Measurements from ENCODE around the gene ZMIZ1.

Gene ZMIZ1

GRCh38 chr10:79158402-79159097 is 89.8 kb downstream of the ZMIZ1 start:
- Histone ChIP-seq H3K27ac (ENCODE audit: low read depth, low read length) (peak overlapping the region; percentile 99), H3K4me1 (ENCODE audit: control insufficient read depth in 5 of 5, insufficient read depth in 5 of 5, low read length in 5 of 5) (peaks cover 37 to 100% (median 98%) of the 10 kb centered on the region in 5 donors), H3K9ac (ENCODE audit: low read length in 5 of 5) (peak overlapping the region in 4 of 5 donors; percentile 6 to 70 (median 40)), H3K36me3 (ENCODE audit: control insufficient read depth in 5 of 5, insufficient read depth in 5 of 5, low read length in 5 of 5) (peaks cover 0 to 19% (median 14%) of the 10 kb centered on the region in 5 donors), H3K27me3 (ENCODE audit: control insufficient read depth in 5 of 5, insufficient read depth in 4 of 5, low read length in 5 of 5) (no peaks in the 10 kb centered on the region), H3K9me3 (ENCODE audit: control insufficient read depth in 5 of 5, low read length in 5 of 5) (no peaks in the 10 kb centered on the region), H3K4me3 (ENCODE audit: low read depth in 1 of 5, low read length in 5 of 5) (no peak overlapping the region)

DNA sequence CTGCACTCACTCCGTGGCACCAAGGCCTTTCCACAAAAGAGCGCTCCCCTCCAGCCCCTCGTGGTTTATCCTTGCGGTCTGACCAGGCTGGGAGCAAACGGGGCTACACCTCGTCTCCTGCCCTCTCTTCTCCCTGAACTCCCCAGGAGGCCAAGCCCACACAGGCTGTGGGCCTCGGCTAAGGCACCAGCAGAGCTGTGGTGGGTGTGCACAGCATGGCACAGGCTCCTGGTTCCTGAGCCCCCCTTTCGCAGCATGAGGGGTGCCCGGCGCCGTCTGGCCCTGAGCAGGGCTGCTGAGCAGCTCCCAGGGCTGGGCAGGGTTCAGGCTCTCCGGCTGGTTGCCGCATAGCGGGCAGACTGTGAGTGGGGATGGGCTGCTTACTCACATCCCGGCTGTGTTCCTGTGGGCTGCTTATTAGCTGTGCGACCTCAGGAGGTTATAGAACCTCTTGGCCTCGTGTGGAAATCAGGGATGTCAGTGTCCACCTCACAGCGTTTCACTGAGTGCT is 90.4 kb downstream of the ZMIZ1 start:
- peak overlapping the region in 2 of 5 donors; percentile 0 to 32 for H3K4me3 ChIP-seq (ENCODE audit: low read depth in 1 of 5, low read length in 5 of 5)
- H3K36me3 ChIP-seq (ENCODE audit: control insufficient read depth in 5 of 5, insufficient read depth in 5 of 5, low read length in 5 of 5), result peaks cover 0 to 23% (median 14%) of the 10 kb centered on the region in 5 donors
- no peaks in the 10 kb centered on the region for H3K27me3 ChIP-seq (ENCODE audit: control insufficient read depth in 5 of 5, insufficient read depth in 4 of 5, low read length in 5 of 5)
- no peaks in the 10 kb centered on the region for H3K9me3 ChIP-seq (ENCODE audit: control insufficient read depth in 5 of 5, low read length in 5 of 5)
- H3K27ac ChIP-seq (ENCODE audit: low read depth, low read length), result peak overlapping the region; percentile 99
- H3K9ac ChIP-seq (ENCODE audit: low read length in 5 of 5), result peak overlapping the region in 4 of 5 donors; percentile 22 to 70 (median 49)
- peaks cover 37 to 94% (median 92%) of the 10 kb centered on the region in 5 donors for H3K4me1 ChIP-seq (ENCODE audit: control insufficient read depth in 5 of 5, insufficient read depth in 5 of 5, low read length in 5 of 5)

- peaks cover 0 to 26% (median 18%) of the 10 kb centered on the region in 5 donors for H3K36me3 ChIP-seq (ENCODE audit: control insufficient read depth in 5 of 5, insufficient read depth in 5 of 5, low read length in 5 of 5)
- H3K9me3 ChIP-seq (ENCODE audit: control insufficient read depth in 5 of 5, low read length in 5 of 5), result no peaks in the 10 kb centered on the region
These were observed 91.0 kb downstream of the ZMIZ1 start for GRCh38 chr10:79159785-79160184.

GRCh38 chr10:79160191-79160590 is 91.4 kb downstream of the ZMIZ1 start:
- H3K9me3 ChIP-seq (ENCODE audit: control insufficient read depth in 5 of 5, low read length in 5 of 5), result no peaks in the 10 kb centered on the region
- no peaks in the 10 kb centered on the region for H3K27me3 ChIP-seq (ENCODE audit: control insufficient read depth in 5 of 5, insufficient read depth in 4 of 5, low read length in 5 of 5)
- H3K4me1 ChIP-seq (ENCODE audit: control insufficient read depth in 5 of 5, insufficient read depth in 5 of 5, low read length in 5 of 5), result peaks cover 34 to 94% (median 88%) of the 10 kb centered on the region in 5 donors
- peak overlapping the region in 4 of 5 donors; percentile 14 to 70 (median 54) for H3K9ac ChIP-seq (ENCODE audit: low read length in 5 of 5)
- no peak overlapping the region for H3K4me3 ChIP-seq (ENCODE audit: low read depth in 1 of 5, low read length in 5 of 5)
- peaks cover 0 to 27% (median 18%) of the 10 kb centered on the region in 5 donors for H3K36me3 ChIP-seq (ENCODE audit: control insufficient read depth in 5 of 5, insufficient read depth in 5 of 5, low read length in 5 of 5)
- peak overlapping the region; percentile 99 for H3K27ac ChIP-seq (ENCODE audit: low read depth, low read length)

More at GRCh38 chr10:79159785-79160184, 91.0 kb downstream of the ZMIZ1 start:
- peaks cover 36 to 94% (median 88%) of the 10 kb centered on the region in 5 donors for H3K4me1 ChIP-seq (ENCODE audit: control insufficient read depth in 5 of 5, insufficient read depth in 5 of 5, low read length in 5 of 5)
- H3K27ac ChIP-seq (ENCODE audit: low read depth, low read length), result peak overlapping the region; percentile 99
- peak overlapping the region in 1 of 5 donors; percentile 0 for H3K4me3 ChIP-seq (ENCODE audit: low read depth in 1 of 5, low read length in 5 of 5)
- H3K9ac ChIP-seq (ENCODE audit: low read length in 5 of 5), result peak overlapping the region in 4 of 5 donors; percentile 41 to 70 (median 54)
- H3K27me3 ChIP-seq (ENCODE audit: control insufficient read depth in 5 of 5, insufficient read depth in 4 of 5, low read length in 5 of 5), result no peaks in the 10 kb centered on the region

- Histone ChIP-seq H3K36me3 (ENCODE audit: control insufficient read depth in 5 of 5, insufficient read depth in 5 of 5, low read length in 5 of 5) (peaks cover 0 to 40% (median 23%) of the 10 kb centered on the region in 5 donors), H3K4me1 (ENCODE audit: control insufficient read depth in 5 of 5, insufficient read depth in 5 of 5, low read length in 5 of 5) (peaks cover 29 to 90% (median 85%) of the 10 kb centered on the region in 5 donors), H3K4me3 (ENCODE audit: low read depth in 1 of 5, low read length in 5 of 5) (no peak overlapping the region), H3K27me3 (ENCODE audit: control insufficient read depth in 5 of 5, insufficient read depth in 4 of 5, low read length in 5 of 5) (no peaks in the 10 kb centered on the region), H3K9me3 (ENCODE audit: control insufficient read depth in 5 of 5, low read length in 5 of 5) (no peaks in the 10 kb centered on the region), H3K27ac (ENCODE audit: low read depth, low read length) (no peak overlapping the region), H3K9ac (ENCODE audit: low read length in 5 of 5) (no peak overlapping the region)
These were observed 92.8 kb downstream of the ZMIZ1 start for GRCh38 chr10:79161557-79161956.

GRCh38 chr10:79162022-79162421 is 93.3 kb downstream of the ZMIZ1 start:
- no peak overlapping the region for H3K9ac ChIP-seq (ENCODE audit: low read length in 5 of 5)
- H3K27ac ChIP-seq (ENCODE audit: low read depth, low read length), result no peak overlapping the region
- peaks cover 29 to 86% (median 81%) of the 10 kb centered on the region in 5 donors for H3K4me1 ChIP-seq (ENCODE audit: control insufficient read depth in 5 of 5, insufficient read depth in 5 of 5, low read length in 5 of 5)

DNA sequence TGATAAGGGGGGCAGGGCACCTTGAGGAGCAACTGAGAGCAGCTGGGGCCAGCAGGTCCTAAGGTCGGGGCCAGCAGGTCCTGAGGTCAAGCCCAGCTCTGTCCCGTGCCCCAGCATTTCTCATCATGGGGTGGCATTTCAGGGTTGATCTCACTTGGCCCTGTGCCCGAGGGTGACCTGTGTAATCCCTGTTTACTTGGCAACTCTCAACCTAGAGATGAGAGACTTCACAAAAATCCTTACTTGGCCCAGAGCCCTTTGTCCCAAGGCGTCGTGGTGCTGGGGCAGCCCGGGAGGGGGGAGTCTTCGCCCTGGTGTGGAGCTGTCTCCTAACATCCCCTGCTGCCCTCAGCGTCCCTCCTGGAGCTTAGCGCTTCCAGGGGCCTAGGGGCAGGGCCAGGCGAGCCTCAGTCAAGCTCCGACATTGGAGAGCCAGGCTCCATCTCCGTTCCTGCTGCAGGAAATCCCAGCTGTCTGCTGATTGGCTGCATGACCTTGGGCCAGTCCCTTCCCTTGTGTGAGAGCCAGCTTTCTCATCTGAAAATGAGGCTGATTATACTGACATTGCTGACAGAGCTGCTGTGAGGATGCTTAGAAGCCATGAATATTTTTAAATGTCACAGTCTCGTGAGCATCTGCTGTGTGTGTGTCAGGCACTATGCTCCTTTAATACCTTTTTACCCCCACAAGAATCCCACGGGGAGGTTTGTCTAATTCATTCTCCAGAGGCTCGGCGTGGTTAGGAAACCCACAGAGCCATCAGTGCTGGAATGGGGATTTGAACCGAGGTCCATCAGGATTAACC is 94.3 kb downstream of the ZMIZ1 start:
- H3K27ac ChIP-seq (ENCODE audit: low read depth, low read length), result no peak overlapping the region
- H3K36me3 ChIP-seq (ENCODE audit: control insufficient read depth in 5 of 5, insufficient read depth in 5 of 5, low read length in 5 of 5), result peaks cover 0 to 55% (median 38%) of the 10 kb centered on the region in 5 donors
- no peaks in the 10 kb centered on the region for H3K27me3 ChIP-seq (ENCODE audit: control insufficient read depth in 5 of 5, insufficient read depth in 4 of 5, low read length in 5 of 5)
- peaks cover 24 to 75% (median 70%) of the 10 kb centered on the region in 5 donors for H3K4me1 ChIP-seq (ENCODE audit: control insufficient read depth in 5 of 5, insufficient read depth in 5 of 5, low read length in 5 of 5)
- H3K9ac ChIP-seq (ENCODE audit: low read length in 5 of 5), result no peak overlapping the region
- H3K4me3 ChIP-seq (ENCODE audit: low read depth in 1 of 5, low read length in 5 of 5), result no peak overlapping the region
- no peaks in the 10 kb centered on the region for H3K9me3 ChIP-seq (ENCODE audit: control insufficient read depth in 5 of 5, low read length in 5 of 5)

More at GRCh38 chr10:79162022-79162421, 93.3 kb downstream of the ZMIZ1 start:
- no peaks in the 10 kb centered on the region for H3K27me3 ChIP-seq (ENCODE audit: control insufficient read depth in 5 of 5, insufficient read depth in 4 of 5, low read length in 5 of 5)
- H3K4me3 ChIP-seq (ENCODE audit: low read depth in 1 of 5, low read length in 5 of 5), result no peak overlapping the region
- peaks cover 0 to 44% (median 28%) of the 10 kb centered on the region in 5 donors for H3K36me3 ChIP-seq (ENCODE audit: control insufficient read depth in 5 of 5, insufficient read depth in 5 of 5, low read length in 5 of 5)
- H3K9me3 ChIP-seq (ENCODE audit: control insufficient read depth in 5 of 5, low read length in 5 of 5), result no peaks in the 10 kb centered on the region

DNA sequence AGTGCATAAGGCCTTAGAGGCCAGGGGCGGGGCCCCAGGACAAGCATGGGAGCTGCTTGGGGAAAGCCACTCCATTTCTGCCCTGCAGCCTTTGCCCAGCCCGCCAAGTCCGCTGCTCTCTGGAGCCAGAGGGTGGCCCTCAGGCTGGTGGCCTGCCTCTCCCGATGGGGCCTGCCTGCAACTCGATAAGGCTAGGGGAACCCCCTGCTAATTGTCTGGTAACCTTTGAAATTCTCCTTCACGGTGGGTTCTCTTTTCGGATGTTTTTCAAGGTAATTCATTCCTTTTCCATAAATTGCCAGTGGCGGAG is 94.9 kb downstream of the ZMIZ1 start:
- peaks cover 0 to 60% (median 44%) of the 10 kb centered on the region in 5 donors for H3K36me3 ChIP-seq (ENCODE audit: control insufficient read depth in 5 of 5, insufficient read depth in 5 of 5, low read length in 5 of 5)
- peaks cover 21 to 70% (median 65%) of the 10 kb centered on the region in 5 donors for H3K4me1 ChIP-seq (ENCODE audit: control insufficient read depth in 5 of 5, insufficient read depth in 5 of 5, low read length in 5 of 5)
- H3K9ac ChIP-seq (ENCODE audit: low read length in 5 of 5), result no peak overlapping the region
- no peaks in the 10 kb centered on the region for H3K9me3 ChIP-seq (ENCODE audit: control insufficient read depth in 5 of 5, low read length in 5 of 5)
- H3K27me3 ChIP-seq (ENCODE audit: control insufficient read depth in 5 of 5, insufficient read depth in 4 of 5, low read length in 5 of 5), result no peaks in the 10 kb centered on the region
- no peak overlapping the region for H3K4me3 ChIP-seq (ENCODE audit: low read depth in 1 of 5, low read length in 5 of 5)
- H3K27ac ChIP-seq (ENCODE audit: low read depth, low read length), result no peak overlapping the region

DNA sequence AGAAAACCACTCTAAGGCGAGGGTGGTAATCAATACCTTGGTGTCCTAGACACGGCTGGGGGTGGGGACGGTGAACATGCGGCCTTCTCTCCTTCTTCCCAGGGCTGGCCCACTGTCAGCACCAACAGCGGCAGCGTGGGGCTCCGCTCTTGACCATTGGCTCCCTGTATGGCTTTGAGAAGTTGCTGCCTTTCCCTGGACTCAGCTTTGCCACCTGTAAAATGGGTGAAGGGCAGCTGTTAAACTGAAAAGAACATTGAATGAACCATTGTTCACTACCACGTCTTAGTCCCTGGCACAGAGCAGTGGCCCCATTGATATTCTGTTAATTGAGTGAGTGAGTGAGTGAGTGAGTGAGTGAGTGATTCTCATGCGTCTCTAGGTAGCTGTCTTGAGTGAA is 95.3 kb downstream of the ZMIZ1 start:
- H3K4me1 ChIP-seq (ENCODE audit: control insufficient read depth in 5 of 5, insufficient read depth in 5 of 5, low read length in 5 of 5), result peaks cover 16 to 65% (median 60%) of the 10 kb centered on the region in 5 donors
- H3K27ac ChIP-seq (ENCODE audit: low read depth, low read length), result no peak overlapping the region
- no peak overlapping the region for H3K9ac ChIP-seq (ENCODE audit: low read length in 5 of 5)
- no peaks in the 10 kb centered on the region for H3K9me3 ChIP-seq (ENCODE audit: control insufficient read depth in 5 of 5, low read length in 5 of 5)
- no peaks in the 10 kb centered on the region for H3K27me3 ChIP-seq (ENCODE audit: control insufficient read depth in 5 of 5, insufficient read depth in 4 of 5, low read length in 5 of 5)
- H3K4me3 ChIP-seq (ENCODE audit: low read depth in 1 of 5, low read length in 5 of 5), result no peak overlapping the region
- H3K36me3 ChIP-seq (ENCODE audit: control insufficient read depth in 5 of 5, insufficient read depth in 5 of 5, low read length in 5 of 5), result peaks cover 0 to 65% (median 48%) of the 10 kb centered on the region in 5 donors
